ENCODE data around the gene ZNF652.

Gene ZNF652

DNA sequence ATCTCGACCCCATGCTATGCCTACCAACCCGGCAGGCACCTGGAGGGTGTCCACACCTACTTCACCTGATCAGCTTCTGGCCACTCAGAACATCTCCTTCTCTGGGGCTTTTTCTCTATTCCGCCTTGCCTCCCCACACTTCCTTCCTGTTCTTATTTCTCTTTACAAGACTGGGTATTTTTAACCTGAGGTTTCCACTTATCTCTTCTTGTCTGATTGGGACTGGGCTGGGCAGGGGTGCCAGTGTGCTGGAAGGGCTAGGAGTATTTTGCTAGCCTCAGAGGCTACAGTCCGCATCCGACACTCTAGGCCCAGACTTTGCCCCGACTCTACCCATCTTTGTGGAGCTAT, 26.2 kb upstream of the ZNF652 start:
- Histone ChIP-seq H3K9me3 (ENCODE audit: insufficient read depth, low read length) (no peaks in the 10 kb centered on the region), H3K79me2 (ENCODE audit: low read length) (no peaks in the 10 kb centered on the region), H4K20me1 (ENCODE audit: insufficient read depth, low read length) (no peaks in the 10 kb centered on the region), H3K36me3 (replicated peaks; ENCODE audit: low read depth, low read length) (no peaks in the 10 kb centered on the region), H3K27ac (ENCODE audit: low read length) (no peak overlapping the region), H3K4me3 (ENCODE audit: low read length) (no peak overlapping the region), H3K4me2 (ENCODE audit: low read length) (peak overlapping the region; percentile 28; the same call in 1 of the 2 replicates), H2AFZ (ENCODE audit: low read depth, low read length) (peak overlapping the region; percentile 54; the same call in 1 of the 2 replicates), H3K4me1 (ENCODE audit: low read length) (peaks cover 22% of the 10 kb centered on the region), H3K9ac (ENCODE audit: low read length) (no peak overlapping the region), H3K27me3 (ENCODE audit: low read depth, low read length) (no peaks in the 10 kb centered on the region)
- TF ChIP-seq, protein P1, sequence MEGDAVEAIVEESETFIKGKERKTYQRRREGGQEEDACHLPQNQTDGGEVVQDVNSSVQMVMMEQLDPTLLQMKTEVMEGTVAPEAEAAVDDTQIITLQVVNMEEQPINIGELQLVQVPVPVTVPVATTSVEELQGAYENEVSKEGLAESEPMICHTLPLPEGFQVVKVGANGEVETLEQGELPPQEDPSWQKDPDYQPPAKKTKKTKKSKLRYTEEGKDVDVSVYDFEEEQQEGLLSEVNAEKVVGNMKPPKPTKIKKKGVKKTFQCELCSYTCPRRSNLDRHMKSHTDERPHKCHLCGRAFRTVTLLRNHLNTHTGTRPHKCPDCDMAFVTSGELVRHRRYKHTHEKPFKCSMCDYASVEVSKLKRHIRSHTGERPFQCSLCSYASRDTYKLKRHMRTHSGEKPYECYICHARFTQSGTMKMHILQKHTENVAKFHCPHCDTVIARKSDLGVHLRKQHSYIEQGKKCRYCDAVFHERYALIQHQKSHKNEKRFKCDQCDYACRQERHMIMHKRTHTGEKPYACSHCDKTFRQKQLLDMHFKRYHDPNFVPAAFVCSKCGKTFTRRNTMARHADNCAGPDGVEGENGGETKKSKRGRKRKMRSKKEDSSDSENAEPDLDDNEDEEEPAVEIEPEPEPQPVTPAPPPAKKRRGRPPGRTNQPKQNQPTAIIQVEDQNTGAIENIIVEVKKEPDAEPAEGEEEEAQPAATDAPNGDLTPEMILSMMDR (IDR thresholded peaks at IDR 0.05; ENCODE audit: low read depth, low read length) = no peak
- no peak for TF ChIP-seq EZH2phosphoT487 (IDR thresholded peaks at IDR 0.05; ENCODE audit: low read depth)

GRCh38 chr17:49387498-49388289, 25.6 kb upstream of the ZNF652 start:
- no peak overlapping the region for H3K9ac ChIP-seq (ENCODE audit: low read length)
- peak overlapping the region; percentile 54; the same call in 1 of the 2 replicates for H2AFZ ChIP-seq (ENCODE audit: low read depth, low read length)
- TF ChIP-seq EZH2phosphoT487 (IDR thresholded peaks at IDR 0.05; ENCODE audit: low read depth) = no peak
- TF ChIP-seq, protein P1 (IDR thresholded peaks at IDR 0.05; ENCODE audit: low read depth, low read length) = no peak
- H3K4me2 ChIP-seq (ENCODE audit: low read length) = peak overlapping the region; percentile 28; the same call in 1 of the 2 replicates
- H3K27ac ChIP-seq (ENCODE audit: low read length) = no peak overlapping the region
- H3K79me2 ChIP-seq (ENCODE audit: low read length) = no peaks in the 10 kb centered on the region
- no peaks in the 10 kb centered on the region for H4K20me1 ChIP-seq (ENCODE audit: insufficient read depth, low read length)
- no peaks in the 10 kb centered on the region for H3K36me3 ChIP-seq (replicated peaks; ENCODE audit: low read depth, low read length)
- H3K4me1 ChIP-seq (ENCODE audit: low read length) = peaks cover 22% of the 10 kb centered on the region
- H3K27me3 ChIP-seq (ENCODE audit: low read depth, low read length) = no peaks in the 10 kb centered on the region
- no peak overlapping the region for H3K4me3 ChIP-seq (ENCODE audit: low read length)
- H3K9me3 ChIP-seq (ENCODE audit: insufficient read depth, low read length) = no peaks in the 10 kb centered on the region

DNA sequence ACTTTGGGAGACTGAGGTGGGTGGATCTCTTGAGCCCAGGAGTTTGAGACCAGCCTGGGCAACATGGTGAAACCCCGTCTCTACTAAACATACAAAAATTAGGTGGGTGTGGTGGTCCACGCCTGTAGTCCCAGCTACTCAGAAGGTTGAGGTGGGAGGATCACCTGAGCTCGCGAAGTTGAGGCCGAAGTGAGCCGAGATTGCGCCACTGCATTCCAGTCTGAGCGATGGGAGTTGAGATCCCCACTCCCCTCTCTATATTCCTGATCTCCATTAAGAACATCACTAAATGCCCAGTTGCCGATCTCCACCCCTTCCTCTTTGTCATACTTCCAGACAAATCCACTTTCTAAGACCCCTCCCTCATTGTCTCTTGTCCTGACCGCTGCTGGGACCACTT, 24.3 kb upstream of the ZNF652 start:
- H3K79me2 ChIP-seq (ENCODE audit: low read length) = no peaks in the 10 kb centered on the region

DNA sequence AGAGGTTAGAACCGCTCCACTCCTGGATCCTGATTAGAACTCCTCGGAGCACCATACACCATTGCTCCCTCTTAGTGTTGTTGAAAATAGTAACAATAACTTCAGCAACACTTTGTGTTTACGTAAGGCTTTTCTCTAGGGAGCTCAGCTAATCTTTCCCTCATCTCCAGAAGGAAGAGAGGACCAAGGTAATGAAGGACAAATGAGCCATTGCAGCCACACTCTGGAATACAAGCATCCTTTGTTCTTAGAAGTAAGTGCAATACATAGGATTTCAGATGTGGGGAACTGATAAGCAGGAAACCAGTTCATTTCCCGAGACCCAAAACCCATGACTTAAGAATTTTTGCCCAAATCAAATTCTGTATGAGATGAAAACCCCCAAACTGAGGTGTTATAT, 22.9 kb upstream of the ZNF652 start:
- Histone ChIP-seq H3K9me3 (ENCODE audit: insufficient read depth, low read length) (no peaks in the 10 kb centered on the region), H3K27me3 (ENCODE audit: low read depth, low read length) (no peaks in the 10 kb centered on the region; the same call in 1 of the 2 replicates), H3K27ac (ENCODE audit: low read length) (no peak overlapping the region), H3K4me1 (ENCODE audit: low read length) (peaks cover 12% of the 10 kb centered on the region), H3K79me2 (ENCODE audit: low read length) (no peaks in the 10 kb centered on the region), H2AFZ (ENCODE audit: low read depth, low read length) (no peak overlapping the region), H3K4me2 (ENCODE audit: low read length) (no peak overlapping the region), H4K20me1 (ENCODE audit: insufficient read depth, low read length) (no peaks in the 10 kb centered on the region), H3K4me3 (ENCODE audit: low read length) (no peak overlapping the region), H3K9ac (ENCODE audit: low read length) (no peak overlapping the region), H3K36me3 (replicated peaks; ENCODE audit: low read depth, low read length) (no peaks in the 10 kb centered on the region)
- TF ChIP-seq, protein P1 (IDR thresholded peaks at IDR 0.05; ENCODE audit: low read depth, low read length) = no peak
- no peak for TF ChIP-seq EZH2phosphoT487 (IDR thresholded peaks at IDR 0.05; ENCODE audit: low read depth)

More for the DNA sequence above, 24.3 kb upstream of the ZNF652 start:
- H2AFZ ChIP-seq (ENCODE audit: low read depth, low read length) = no peak overlapping the region
- H3K4me3 ChIP-seq (ENCODE audit: low read length) = no peak overlapping the region
- H3K36me3 ChIP-seq (replicated peaks; ENCODE audit: low read depth, low read length) = no peaks in the 10 kb centered on the region
- no peak for TF ChIP-seq EZH2phosphoT487 (IDR thresholded peaks at IDR 0.05; ENCODE audit: low read depth)
- TF ChIP-seq, protein P1 (IDR thresholded peaks at IDR 0.05; ENCODE audit: low read depth, low read length) = no peak
- peaks cover 22% of the 10 kb centered on the region for H3K4me1 ChIP-seq (ENCODE audit: low read length)
- no peak overlapping the region for H3K27ac ChIP-seq (ENCODE audit: low read length)
- no peaks in the 10 kb centered on the region for H3K9me3 ChIP-seq (ENCODE audit: insufficient read depth, low read length)
- no peaks in the 10 kb centered on the region for H3K27me3 ChIP-seq (ENCODE audit: low read depth, low read length)
- H3K9ac ChIP-seq (ENCODE audit: low read length) = no peak overlapping the region
- no peaks in the 10 kb centered on the region for H4K20me1 ChIP-seq (ENCODE audit: insufficient read depth, low read length)
- H3K4me2 ChIP-seq (ENCODE audit: low read length) = no peak overlapping the region

All from OCI-LY3 (cell line).